ENCODE measurements around the gene SHISA4.

SHISA4 gene

DNA sequence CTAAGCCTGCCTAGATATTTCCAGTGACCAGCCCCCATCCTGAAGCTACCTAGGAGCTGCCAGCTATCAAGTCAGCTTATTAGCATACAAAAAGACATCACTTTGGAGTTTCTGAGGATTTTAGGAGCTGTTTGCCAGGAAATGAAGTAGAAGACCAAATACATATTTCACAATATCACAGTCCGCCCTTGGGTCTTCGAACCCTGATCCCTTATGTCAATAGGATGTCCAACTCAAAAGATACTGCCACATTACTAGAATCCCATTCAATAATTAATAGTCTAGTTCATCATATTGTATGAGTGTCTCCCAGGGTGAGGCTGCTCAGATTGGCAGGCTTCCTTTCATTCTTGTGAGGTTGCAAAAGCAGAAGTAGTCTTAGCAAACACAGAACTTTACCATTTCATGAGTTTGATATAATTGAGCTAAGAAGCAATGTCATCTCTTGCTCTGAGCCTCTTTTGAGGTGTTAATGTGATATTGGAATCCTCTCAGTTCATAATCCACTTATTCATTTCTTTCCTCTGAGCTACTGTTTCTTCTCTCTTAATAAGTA lies 46.1 kb upstream of the SHISA4 start:
- CTCF ChIA-PET, result interaction anchor here (1.0 kb wide), 1 partner anchor 35 kb away, joined by 5 read pairs; no protein-coding TSS in a partner anchor
- TF ChIP-seq SP1 (IDR thresholded peaks at IDR 0.05), result no peak
- no peak for TF ChIP-seq LEF1 (IDR thresholded peaks at IDR 0.05; ENCODE audit: borderline replicate concordance)
- no peak for TF ChIP-seq ZNF384 (IDR thresholded peaks at IDR 0.05)
- TF ChIP-seq ELF4 (IDR thresholded peaks at IDR 0.05), result no peak
- no peak for TF ChIP-seq SUZ12 (IDR thresholded peaks at IDR 0.05)
- TF ChIP-seq ARNT (IDR thresholded peaks at IDR 0.05), result no peak
- no peak for TF ChIP-seq HDGF (IDR thresholded peaks at IDR 0.05; ENCODE audit: borderline replicate concordance)
- no peak for TF ChIP-seq BHLHE40 (IDR thresholded peaks at IDR 0.05; ENCODE audit: borderline replicate concordance)
- TF ChIP-seq NFRKB (IDR thresholded peaks at IDR 0.05), result no peak
- no peak for TF ChIP-seq TARDBP (IDR thresholded peaks at IDR 0.05)
- no peak for TF ChIP-seq FOXM1 (IDR thresholded peaks at IDR 0.05; ENCODE audit: borderline replicate concordance)
- no peak for TF ChIP-seq CTBP1 (IDR thresholded peaks at IDR 0.05; ENCODE audit: borderline replicate concordance)
- no peak for TF ChIP-seq FOXA1 (IDR thresholded peaks at IDR 0.05)
- TF ChIP-seq, protein P1, sequence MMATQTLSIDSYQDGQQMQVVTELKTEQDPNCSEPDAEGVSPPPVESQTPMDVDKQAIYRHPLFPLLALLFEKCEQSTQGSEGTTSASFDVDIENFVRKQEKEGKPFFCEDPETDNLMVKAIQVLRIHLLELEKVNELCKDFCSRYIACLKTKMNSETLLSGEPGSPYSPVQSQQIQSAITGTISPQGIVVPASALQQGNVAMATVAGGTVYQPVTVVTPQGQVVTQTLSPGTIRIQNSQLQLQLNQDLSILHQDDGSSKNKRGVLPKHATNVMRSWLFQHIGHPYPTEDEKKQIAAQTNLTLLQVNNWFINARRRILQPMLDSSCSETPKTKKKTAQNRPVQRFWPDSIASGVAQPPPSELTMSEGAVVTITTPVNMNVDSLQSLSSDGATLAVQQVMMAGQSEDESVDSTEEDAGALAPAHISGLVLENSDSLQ (IDR thresholded peaks at IDR 0.05), result no peak
- no peak for TF ChIP-seq L3MBTL2 (conservative IDR thresholded peaks at IDR 0.05)
- TF ChIP-seq FOXK2 (IDR thresholded peaks at IDR 0.05), result no peak
- no peak for DNase-seq (ENCODE audit: extremely low spot score)
- POLR2A ChIA-PET, result interaction anchor here (1.6 kb wide), 1 partner anchor 13 kb away, joined by 9 read pairs; no protein-coding TSS in a partner anchor

DNA sequence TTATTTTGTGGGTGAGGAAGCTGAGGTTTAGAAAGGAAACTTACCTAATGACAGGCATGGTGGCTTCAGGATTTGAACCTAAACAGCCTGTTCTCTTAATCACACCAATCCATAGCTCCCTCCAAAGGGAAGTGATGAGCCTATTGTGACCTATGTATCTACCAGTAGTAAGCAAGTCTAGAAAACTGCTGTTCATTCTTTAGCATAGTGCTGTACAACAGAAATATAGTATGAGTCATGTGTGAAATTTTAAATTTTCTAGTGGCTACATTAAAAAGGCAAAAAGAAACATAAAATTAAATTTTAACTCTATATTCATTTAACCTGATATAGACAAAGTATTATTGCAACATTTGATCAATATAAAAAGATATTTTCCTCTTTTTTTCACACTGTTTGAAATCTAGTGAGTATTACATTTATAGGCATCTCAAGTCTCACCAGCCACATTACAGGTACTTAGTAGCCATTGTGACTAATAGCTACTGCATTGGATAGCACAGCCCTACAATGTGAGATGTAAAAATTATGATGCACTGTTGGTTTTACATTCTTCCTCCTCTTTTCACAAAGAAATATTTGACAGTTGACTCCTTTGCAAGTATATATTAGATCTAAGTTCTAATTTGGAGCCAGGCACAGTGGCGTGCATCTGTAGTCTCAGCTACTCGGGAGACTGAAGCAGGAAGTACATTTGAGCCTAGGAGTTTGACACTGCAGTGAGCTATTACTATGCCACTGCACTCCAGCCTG lies 43.2 kb upstream of the SHISA4 start:
- ChIA-PET POLR2A (no interaction called here), CTCF (interaction anchor here (0.7 to 1.1 kb wide), 3 partner anchors 9 to 53 kb away, joined by 3 read pairs; no protein-coding TSS in a partner anchor)
- TF ChIP-seq BHLHE40 (IDR thresholded peaks at IDR 0.05; ENCODE audit: borderline replicate concordance), result no peak
- no peak for TF ChIP-seq HDGF (IDR thresholded peaks at IDR 0.05; ENCODE audit: borderline replicate concordance)
- no peak for TF ChIP-seq SUZ12 (IDR thresholded peaks at IDR 0.05)
- no peak for TF ChIP-seq FOXA1 (IDR thresholded peaks at IDR 0.05)
- TF ChIP-seq FOXM1 (IDR thresholded peaks at IDR 0.05; ENCODE audit: borderline replicate concordance), result no peak
- no peak for TF ChIP-seq ARNT (IDR thresholded peaks at IDR 0.05)
- TF ChIP-seq LEF1 (IDR thresholded peaks at IDR 0.05; ENCODE audit: borderline replicate concordance), result no peak
- no peak for TF ChIP-seq L3MBTL2 (conservative IDR thresholded peaks at IDR 0.05)
- TF ChIP-seq NFRKB (IDR thresholded peaks at IDR 0.05), result no peak
- TF ChIP-seq, protein P1 (IDR thresholded peaks at IDR 0.05), result no peak
- no peak for TF ChIP-seq FOXK2 (IDR thresholded peaks at IDR 0.05)
- no peak for TF ChIP-seq ELF4 (IDR thresholded peaks at IDR 0.05)
- TF ChIP-seq TARDBP (IDR thresholded peaks at IDR 0.05), result no peak
- TF ChIP-seq ZNF384 (IDR thresholded peaks at IDR 0.05), result no peak
- no peak for TF ChIP-seq SP1 (IDR thresholded peaks at IDR 0.05)
- no peak for TF ChIP-seq CTBP1 (IDR thresholded peaks at IDR 0.05; ENCODE audit: borderline replicate concordance)
- no peak for DNase-seq (ENCODE audit: extremely low spot score)

DNA sequence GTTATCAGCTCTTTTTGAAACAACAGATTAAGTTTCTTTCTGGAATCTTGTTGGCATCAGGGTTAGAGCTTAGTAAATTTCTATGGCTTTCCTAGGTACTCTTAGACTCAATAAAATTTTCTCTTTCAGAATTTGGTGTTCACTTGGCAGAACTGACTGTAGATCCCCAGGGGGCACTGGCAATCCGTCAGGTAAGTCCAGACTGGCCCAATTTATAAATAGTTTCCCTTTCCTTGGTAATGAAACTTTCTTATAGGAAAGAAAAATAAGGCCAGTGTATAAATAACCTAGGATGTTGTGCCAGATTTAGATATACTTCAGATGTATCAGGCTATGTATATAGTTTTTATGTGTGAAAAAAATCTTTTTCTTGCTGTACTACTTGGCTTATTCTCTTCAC lies 41.5 kb upstream of the SHISA4 start:
- ChIA-PET POLR2A (interaction anchor here (1.2 kb wide), 1 partner anchor 18 kb away, joined by 4 read pairs; the partner anchor contains the start of gene IPO9), CTCF (no interaction called here)
- DNase-seq (ENCODE audit: extremely low spot score), result no peak
- no peak for TF ChIP-seq BHLHE40 (IDR thresholded peaks at IDR 0.05; ENCODE audit: borderline replicate concordance)
- no peak for TF ChIP-seq ELF4 (IDR thresholded peaks at IDR 0.05)
- TF ChIP-seq HDGF (IDR thresholded peaks at IDR 0.05; ENCODE audit: borderline replicate concordance), result no peak
- no peak for TF ChIP-seq TARDBP (IDR thresholded peaks at IDR 0.05)
- no peak for TF ChIP-seq SUZ12 (IDR thresholded peaks at IDR 0.05)
- TF ChIP-seq ZNF384 (IDR thresholded peaks at IDR 0.05), result no peak
- TF ChIP-seq LEF1 (IDR thresholded peaks at IDR 0.05; ENCODE audit: borderline replicate concordance), result no peak
- no peak for TF ChIP-seq NFRKB (IDR thresholded peaks at IDR 0.05)
- no peak for TF ChIP-seq FOXA1 (IDR thresholded peaks at IDR 0.05)
- no peak for TF ChIP-seq CTBP1 (IDR thresholded peaks at IDR 0.05; ENCODE audit: borderline replicate concordance)
- TF ChIP-seq SP1 (IDR thresholded peaks at IDR 0.05), result no peak
- no peak for TF ChIP-seq FOXK2 (IDR thresholded peaks at IDR 0.05)
- TF ChIP-seq, protein P1 (IDR thresholded peaks at IDR 0.05), result no peak
- TF ChIP-seq FOXM1 (IDR thresholded peaks at IDR 0.05; ENCODE audit: borderline replicate concordance), result no peak
- no peak for TF ChIP-seq ARNT (IDR thresholded peaks at IDR 0.05)

DNA sequence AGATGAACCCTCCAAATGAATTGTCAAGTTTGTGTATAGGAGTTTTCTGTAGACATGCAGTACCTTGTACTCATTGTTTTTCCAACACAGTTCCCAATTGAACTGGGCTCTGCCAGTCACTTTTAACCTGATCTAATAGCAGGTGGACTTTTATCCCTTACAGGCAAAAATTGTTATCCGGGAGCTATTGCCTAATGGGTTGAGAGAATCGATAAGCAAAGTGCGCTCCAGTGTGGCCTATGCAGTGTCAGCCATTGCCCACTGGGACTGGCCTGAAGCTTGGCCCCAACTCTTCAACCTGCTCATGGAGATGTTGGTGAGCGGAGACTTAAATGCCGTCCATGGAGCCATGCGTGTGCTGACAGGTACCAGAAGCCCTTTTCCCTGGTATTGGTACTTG lies 40.5 kb upstream of the SHISA4 start:
- ChIA-PET CTCF (interaction anchor here (0.9 kb wide), 1 partner anchor 29 kb away, joined by 4 read pairs; no protein-coding TSS in a partner anchor), POLR2A (interaction anchor here (1.2 kb wide), 1 partner anchor 19 kb away, joined by 4 read pairs; the partner anchor contains the start of gene IPO9)
- DNase-seq (ENCODE audit: extremely low spot score), result no peak
- no peak for TF ChIP-seq ZNF384 (IDR thresholded peaks at IDR 0.05)
- TF ChIP-seq CTBP1 (IDR thresholded peaks at IDR 0.05; ENCODE audit: borderline replicate concordance), result no peak
- TF ChIP-seq FOXA1 (IDR thresholded peaks at IDR 0.05), result no peak
- TF ChIP-seq FOXK2 (IDR thresholded peaks at IDR 0.05), result no peak

DNA sequence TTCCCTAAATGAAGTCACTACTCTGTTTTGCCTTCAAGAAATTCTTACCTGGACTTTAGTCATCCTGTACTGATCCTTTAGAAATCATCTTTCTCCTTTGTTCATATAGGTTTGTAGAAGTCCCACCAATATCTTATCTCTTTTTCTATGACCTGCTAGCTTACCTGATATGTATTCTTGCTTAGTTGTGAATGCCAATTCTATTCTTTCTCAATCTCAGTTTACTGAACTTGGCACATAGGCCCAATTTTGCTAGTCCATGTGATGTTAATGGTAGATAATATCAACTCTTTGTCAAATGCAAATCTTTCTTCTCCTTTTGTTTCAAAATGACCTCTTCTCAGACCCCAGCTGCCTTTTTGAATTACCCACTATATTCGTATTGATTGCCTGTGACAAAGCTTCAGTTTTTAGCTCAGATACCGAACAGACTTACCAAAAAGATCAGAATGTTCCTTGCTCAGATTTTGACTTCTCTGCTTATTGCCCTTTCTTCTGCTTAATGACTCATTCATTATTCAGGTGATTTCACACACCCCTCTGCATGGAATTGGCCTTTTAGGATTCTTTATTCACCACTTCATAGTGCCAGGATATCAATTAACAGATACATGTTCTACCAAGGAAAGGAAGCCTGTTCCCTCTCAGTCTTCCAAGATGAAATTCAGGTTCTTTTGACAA lies 39.2 kb upstream of the SHISA4 start:
- ChIA-PET CTCF (interaction anchor here (1.1 kb wide), 1 partner anchor 13 kb away, joined by 3 read pairs; no protein-coding TSS in a partner anchor), POLR2A (interaction anchor here (1.2 kb wide), 1 partner anchor 32 kb away, joined by 3 read pairs; no protein-coding TSS in a partner anchor)
- TF ChIP-seq ARNT (IDR thresholded peaks at IDR 0.05) (no peak), SUZ12 (IDR thresholded peaks at IDR 0.05) (no peak), BHLHE40 (IDR thresholded peaks at IDR 0.05; ENCODE audit: borderline replicate concordance) (no peak), HDGF (IDR thresholded peaks at IDR 0.05; ENCODE audit: borderline replicate concordance) (no peak), LEF1 (IDR thresholded peaks at IDR 0.05; ENCODE audit: borderline replicate concordance) (no peak), ELF4 (IDR thresholded peaks at IDR 0.05) (no peak), NFRKB (IDR thresholded peaks at IDR 0.05) (no peak), CTBP1 (IDR thresholded peaks at IDR 0.05; ENCODE audit: borderline replicate concordance) (no peak), FOXA1 (IDR thresholded peaks at IDR 0.05) (no peak), SP1 (IDR thresholded peaks at IDR 0.05) (no peak), ZNF384 (IDR thresholded peaks at IDR 0.05) (no peak), TARDBP (IDR thresholded peaks at IDR 0.05) (no peak), FOXM1 (IDR thresholded peaks at IDR 0.05; ENCODE audit: borderline replicate concordance) (no peak), L3MBTL2 (conservative IDR thresholded peaks at IDR 0.05) (no peak), FOXK2 (IDR thresholded peaks at IDR 0.05) (no peak)
- TF ChIP-seq, protein P1 (IDR thresholded peaks at IDR 0.05), result no peak
- DNase-seq (ENCODE audit: extremely low spot score), result no peak

All from HEK293T (cell line).